ENCODE results near the gene COL6A2.

The COL6A2 gene

GRCh38 chr21:46114963-46115362 lies 17.1 kb downstream of the COL6A2 start:
- DNase-seq (ENCODE audit: low read depth in 2 of 2), result no peak

GRCh38 chr21:46115441-46116188 lies 17.7 kb downstream of the COL6A2 start:
- DNase-seq (ENCODE audit: low read depth in 2 of 2), result no peak

GRCh38 chr21:46116189-46116775 lies 18.4 kb downstream of the COL6A2 start:
- no peak for DNase-seq (ENCODE audit: low read depth in 2 of 2)

- DNase-seq (ENCODE audit: low read depth in 2 of 2), result no peak
These were observed 19.1 kb downstream of the COL6A2 start for GRCh38 chr21:46116776-46117585.

- no peak for DNase-seq (ENCODE audit: low read depth in 2 of 2)
These were observed 19.8 kb downstream of the COL6A2 start for GRCh38 chr21:46117586-46118315.

- no peak for DNase-seq (ENCODE audit: low read depth in 2 of 2)
These were observed 20.6 kb downstream of the COL6A2 start for GRCh38 chr21:46118316-46119143.

GRCh38 chr21:46119144-46119636 lies 21.3 kb downstream of the COL6A2 start:
- DNase-seq (ENCODE audit: low read depth in 2 of 2), result no peak

GRCh38 chr21:46119637-46120271 lies 21.8 kb downstream of the COL6A2 start:
- no peak for DNase-seq (ENCODE audit: low read depth in 2 of 2)

- no peak for DNase-seq (ENCODE audit: low read depth in 2 of 2)
These were observed 22.7 kb downstream of the COL6A2 start for GRCh38 chr21:46120301-46121285.

GRCh38 chr21:46121286-46122221 lies 23.6 kb downstream of the COL6A2 start:
- no peak for DNase-seq (ENCODE audit: low read depth in 2 of 2)

- DNase-seq (ENCODE audit: low read depth in 2 of 2), result no peak
These were observed 24.3 kb downstream of the COL6A2 start for GRCh38 chr21:46122237-46122671.

GRCh38 chr21:46122758-46123683 lies 25.1 kb downstream of the COL6A2 start:
- DNase-seq (ENCODE audit: low read depth in 2 of 2), result no peak

- no peak for DNase-seq (ENCODE audit: low read depth in 2 of 2)
These were observed 26.4 kb downstream of the COL6A2 start for GRCh38 chr21:46124083-46124925.

- no peak for DNase-seq (ENCODE audit: low read depth in 2 of 2)
These were observed 27.3 kb downstream of the COL6A2 start for GRCh38 chr21:46124926-46125845.

GRCh38 chr21:46125846-46126301 lies 28.0 kb downstream of the COL6A2 start:
- no peak for DNase-seq (ENCODE audit: low read depth in 2 of 2)

Measured in stimulated activated CD4-positive, alpha-beta T cell treated with anti-CD3 and anti-CD28 coated beads, Interleukin-1b, Interleukin-23, amount 100 ng/mL, for 1 hour (primary cell).